Subcutaneous adipose tissue (tissue), 4 donors: ENCODE results near the gene TMEM217. TPM values are rescaled to one million over a fixed set of nuclear protein-coding genes. Genes with fewer than 3 reads are reported as not detected.

Experiments used
- CTCF ChIP-seq: fragments of 450-650 bp; IDR thresholded peaks from one replicate; pipeline ENCODE4 v1.5.1; 2016; ENCODE audit warnings: low read depth, mild to moderate bottlenecking, control low read depth, antibody characterized with exemption, moderate library complexity
- total RNA-seq, 4 donors: library from RNA; depleted of rRNA; stranded (reverse); fragments of >200 nt; gene quantifications; one replicate each; pipeline ENCODE4 v1.1.0, GENCODE V29; 2016

The TMEM217 gene
- total RNA-seq, 4 donors from 2014 or later, result 0.34 to 0.44 TPM; not detected in 2

- TF ChIP-seq CTCF, result no peak
Observed at GRCh38 chr6:37222125-37222967, 35.6 kb downstream of the TMEM217 start.

GRCh38 chr6:37221585-37222124, 36.3 kb downstream of the TMEM217 start:
- TF ChIP-seq CTCF, result no peak

GRCh38 chr6:37218511-37218910, 39.4 kb downstream of the TMEM217 start:
- no peak for TF ChIP-seq CTCF

- no peak for TF ChIP-seq CTCF
Observed at GRCh38 chr6:37218061-37218460, 39.9 kb downstream of the TMEM217 start.

- TF ChIP-seq CTCF, result no peak
Observed at GRCh38 chr6:37212268-37212667, 45.7 kb downstream of the TMEM217 start.

GRCh38 chr6:37210313-37210968, 47.5 kb downstream of the TMEM217 start:
- TF ChIP-seq CTCF, result no peak
